Left ventricle myocardium inferior (tissue), 1 donor: ENCODE measurements around the gene PLAC1. TPM values are rescaled to one million over a fixed set of nuclear protein-coding genes. Genes with fewer than 3 reads are reported as not detected.

Experiments used
- DNase-seq: peaks from one replicate; pipeline ENCODE4 v3.0.0-alpha.2; 2020
- H3K27ac ChIP-seq: fragments of 200-600 bp; replicated peaks from 2 replicates; pipeline ENCODE4 v1.8.0; 2021
- H3K27me3 ChIP-seq: fragments of 200-600 bp; 2 replicates; pipeline ENCODE4 v1.8.0; 2021; ENCODE audit warnings: low read depth
- H3K36me3 ChIP-seq: fragments of 200-600 bp; 2 replicates; pipeline ENCODE4 v1.8.0; 2021
- H3K4me1 ChIP-seq: fragments of 200-600 bp; 2 replicates; pipeline ENCODE4 v1.8.0; 2021
- H3K4me3 ChIP-seq: fragments of 200-600 bp; 2 replicates; pipeline ENCODE4 v1.8.0; 2021; ENCODE audit warnings: mild to moderate bottlenecking, moderate library complexity
- H3K9me3 ChIP-seq: fragments of 200-600 bp; replicated peaks from 2 replicates; pipeline ENCODE4 v1.8.0; 2021
- intact Hi-C: fragments of 100-400 bp; cut with micrococcal nuclease; formaldehyde crosslinking; loops from one replicate; pipeline ENCODE4 v1.11.0; 2022
- total RNA-seq: library from RNA; stranded (reverse); fragmentation: NEBNext Ultra II Directional; extraction: Animal tissue kit (Norgen Biotek cat#: 25700); gene quantifications from one replicate; pipeline ENCODE4 v1.2.1, GENCODE V29; 2021
- TF ChIP-seq, protein P1 (sequence below): fragments of 200-600 bp; IDR thresholded peaks from 2 replicates; pipeline ENCODE4 v1.8.0; 2021; ENCODE audit warnings: antibody characterized with exemption, mild to moderate bottlenecking, borderline replicate concordance
- donor health status: DM: no; HTN: yes; CAD: no; lungs with severe emphysema.

Gene PLAC1
- total RNA-seq, 1 donor from 2014 or later: not detected

GRCh38 chrX:134632355-134632754, 25.9 kb downstream of the PLAC1 start:
- no peaks in the 10 kb centered on the region for H3K9me3 ChIP-seq
- H3K27me3 ChIP-seq: no peaks in the 10 kb centered on the region
- no peaks in the 10 kb centered on the region for H3K36me3 ChIP-seq
- TF ChIP-seq, protein P1, sequence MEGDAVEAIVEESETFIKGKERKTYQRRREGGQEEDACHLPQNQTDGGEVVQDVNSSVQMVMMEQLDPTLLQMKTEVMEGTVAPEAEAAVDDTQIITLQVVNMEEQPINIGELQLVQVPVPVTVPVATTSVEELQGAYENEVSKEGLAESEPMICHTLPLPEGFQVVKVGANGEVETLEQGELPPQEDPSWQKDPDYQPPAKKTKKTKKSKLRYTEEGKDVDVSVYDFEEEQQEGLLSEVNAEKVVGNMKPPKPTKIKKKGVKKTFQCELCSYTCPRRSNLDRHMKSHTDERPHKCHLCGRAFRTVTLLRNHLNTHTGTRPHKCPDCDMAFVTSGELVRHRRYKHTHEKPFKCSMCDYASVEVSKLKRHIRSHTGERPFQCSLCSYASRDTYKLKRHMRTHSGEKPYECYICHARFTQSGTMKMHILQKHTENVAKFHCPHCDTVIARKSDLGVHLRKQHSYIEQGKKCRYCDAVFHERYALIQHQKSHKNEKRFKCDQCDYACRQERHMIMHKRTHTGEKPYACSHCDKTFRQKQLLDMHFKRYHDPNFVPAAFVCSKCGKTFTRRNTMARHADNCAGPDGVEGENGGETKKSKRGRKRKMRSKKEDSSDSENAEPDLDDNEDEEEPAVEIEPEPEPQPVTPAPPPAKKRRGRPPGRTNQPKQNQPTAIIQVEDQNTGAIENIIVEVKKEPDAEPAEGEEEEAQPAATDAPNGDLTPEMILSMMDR: no peak
- intact Hi-C loops: no loop called here
- no peak overlapping the region for H3K27ac ChIP-seq
- H3K4me3 ChIP-seq: no peak overlapping the region
- no peak for DNase-seq
- peaks cover 5% of the 10 kb centered on the region for H3K4me1 ChIP-seq

DNA sequence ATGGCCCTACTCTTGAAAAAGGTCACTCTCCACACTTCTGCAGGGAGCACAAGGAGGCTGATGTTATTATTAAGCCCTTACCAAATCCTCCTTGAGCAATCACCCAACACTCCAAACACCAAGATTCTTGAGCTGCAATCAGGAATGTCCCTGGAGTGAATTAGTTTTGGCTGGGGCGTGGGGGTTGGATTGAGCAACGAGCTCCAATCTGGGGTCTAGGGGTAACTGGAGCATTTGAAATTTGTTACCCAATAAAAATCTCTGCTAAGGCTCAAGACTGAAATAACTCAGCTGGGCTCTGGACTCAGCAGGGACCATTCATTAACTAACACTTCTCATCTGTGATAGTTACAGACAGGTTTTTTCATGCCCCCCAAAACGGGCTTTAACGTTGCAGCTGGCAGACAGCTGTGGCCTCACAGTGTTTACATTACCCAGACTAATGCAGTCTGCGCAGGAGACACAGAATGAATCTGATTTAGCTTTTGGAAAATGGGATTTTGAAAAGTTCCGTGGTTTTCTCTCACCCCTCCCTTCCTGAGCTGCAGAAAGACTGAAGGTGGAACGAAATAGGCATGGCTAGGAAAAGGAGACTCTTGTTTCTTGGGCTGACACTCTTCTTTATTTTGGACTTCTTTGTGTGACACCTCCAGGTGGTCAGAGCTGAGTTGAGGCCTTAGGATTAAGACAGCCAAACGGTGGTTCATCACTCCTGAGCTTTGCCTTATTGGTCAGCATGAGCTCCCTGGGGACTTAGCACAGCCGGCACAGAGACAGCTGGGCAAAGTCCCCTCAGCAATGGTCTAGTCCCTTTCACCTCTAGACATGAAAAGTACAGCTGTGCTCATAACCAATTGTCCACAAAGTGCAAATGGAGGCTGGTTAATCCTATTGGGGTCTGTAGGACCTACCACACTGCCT, 26.6 kb downstream of the PLAC1 start:
- no peaks in the 10 kb centered on the region for H3K27me3 ChIP-seq
- intact Hi-C loops: no loop called here
- H3K9me3 ChIP-seq: no peaks in the 10 kb centered on the region
- DNase-seq: no peak
- no peaks in the 10 kb centered on the region for H3K36me3 ChIP-seq
- peaks cover 10% of the 10 kb centered on the region for H3K4me1 ChIP-seq
- H3K27ac ChIP-seq: no peak overlapping the region
- TF ChIP-seq, protein P1: no peak
- H3K4me3 ChIP-seq: no peak overlapping the region

DNA sequence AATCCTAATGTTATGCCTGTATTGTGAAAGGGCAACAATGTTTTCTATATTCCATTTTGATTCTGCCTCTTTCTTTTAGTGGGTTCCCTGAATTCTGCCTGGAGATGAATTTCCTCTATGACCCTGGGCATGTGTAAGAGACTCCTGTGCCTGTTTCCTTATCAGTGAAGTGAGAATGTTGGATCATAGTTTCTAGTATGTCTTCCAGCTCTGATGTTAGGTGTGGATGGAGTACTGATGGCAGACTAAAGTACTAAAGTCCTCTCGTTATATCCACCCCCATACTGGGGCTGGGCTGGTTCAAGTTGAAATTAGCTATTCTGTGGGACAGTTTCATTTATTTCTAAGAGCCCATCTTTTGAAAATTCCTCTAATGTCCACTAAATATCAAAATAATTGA, 29.6 kb downstream of the PLAC1 start:
- intact Hi-C loops: no loop called here
- peak overlapping the region; percentile 19 for H3K27ac ChIP-seq
- TF ChIP-seq, protein P1: no peak

GRCh38 chrX:134626434-134626833, 31.8 kb downstream of the PLAC1 start:
- Histone ChIP-seq H3K27ac (peak overlapping the region; percentile 23), H3K27me3 (no peaks in the 10 kb centered on the region)
- DNase-seq: peak; percentile 31

More for the DNA sequence above, 29.6 kb downstream of the PLAC1 start:
- no peak for DNase-seq
- Histone ChIP-seq H3K4me3 (no peak overlapping the region), H3K9me3 (no peaks in the 10 kb centered on the region), H3K4me1 (peaks cover 29% of the 10 kb centered on the region), H3K27me3 (no peaks in the 10 kb centered on the region), H3K36me3 (no peaks in the 10 kb centered on the region)

GRCh38 chrX:134625315-134625718, 33.0 kb downstream of the PLAC1 start:
- no peak overlapping the region for H3K27ac ChIP-seq
- no peaks in the 10 kb centered on the region for H3K9me3 ChIP-seq
- DNase-seq: no peak
- intact Hi-C loops: no loop called here
- H3K4me1 ChIP-seq: peaks cover 48% of the 10 kb centered on the region
- no peak overlapping the region for H3K4me3 ChIP-seq
- no peaks in the 10 kb centered on the region for H3K27me3 ChIP-seq
- TF ChIP-seq, protein P1: no peak
- no peaks in the 10 kb centered on the region for H3K36me3 ChIP-seq

More at GRCh38 chrX:134626434-134626833, 31.8 kb downstream of the PLAC1 start:
- intact Hi-C loops: no loop called here
- no peaks in the 10 kb centered on the region for H3K36me3 ChIP-seq
- TF ChIP-seq, protein P1: no peak
- H3K9me3 ChIP-seq: no peaks in the 10 kb centered on the region
- peaks cover 48% of the 10 kb centered on the region for H3K4me1 ChIP-seq
- no peak overlapping the region for H3K4me3 ChIP-seq
